HEK293 (cell line): ENCODE measurements around the gene NISCH.
A peak's percentile ranks its signal among the peaks of the same experiment; 100 is the strongest.

Experiments
- CTCF ChIA-PET: fragments of 350-600 bp; formaldehyde crosslinking; extraction: SDS; loops from one replicate; lab custom pipeline; 2021; ENCODE audit warnings: antibody characterized with exemption; lab: Yijun Ruan, JAX
- POLR2A ChIA-PET: fragments of 300-600 bp; formaldehyde crosslinking; extraction: SDS; loops from one replicate; lab custom pipeline; 2020; ENCODE audit warnings: antibody characterized with exemption, inconsistent platforms; lab: Yijun Ruan, JAX
- H3K27ac ChIP-seq: fragments of 200-500 bp; sonication (Bioruptor generic); 2 replicates; pipeline ENCODE4 v1.5.1; 2014; ENCODE audit warnings: low read depth, low read length, control low read depth, inconsistent platforms; ENCODE audit errors: extremely low read depth
- H3K36me3 ChIP-seq, 2 experiments: fragments of 200-500 bp in 1 of 2; sonication (Bioruptor generic) in 1 of 2; 1 replicate in 1 of 2; 2 replicates in 1 of 2; pipeline ENCODE4 v1.5.1; 2014 to 2017; ENCODE audit warnings: inconsistent platforms in 2 of 2, low read length in 2 of 2; ENCODE audit not compliant: control insufficient read depth in 2 of 2, insufficient read depth in 1 of 2
- H3K4me1 ChIP-seq: fragments of 200-500 bp; sonication (Bioruptor generic); 2 replicates; pipeline ENCODE4 v1.5.1; 2014; ENCODE audit warnings: mild to moderate bottlenecking, low read length, inconsistent platforms; ENCODE audit not compliant: control insufficient read depth, insufficient read depth
- H3K4me3 ChIP-seq: 2 replicates; pipeline ENCODE4 v1.5.1; 2011; ENCODE audit warnings: low read depth, mild to moderate bottlenecking, control low read depth, low read length, moderate library complexity
- H3K9me3 ChIP-seq: fragments of 200-500 bp; sonication (Bioruptor generic); 2 replicates; pipeline ENCODE4 v1.5.1; 2014; ENCODE audit warnings: low read depth, low read length, inconsistent platforms; ENCODE audit not compliant: control insufficient read depth, insufficient read depth
- BCL11A ChIP-seq: fragments of 450-650 bp; formaldehyde crosslinking; IDR thresholded peaks from 2 replicates; pipeline ENCODE4 v1.5.1; 2016; ENCODE audit warnings: low read depth, missing biosample characterization, missing genetic modification characterization
- BCL11B ChIP-seq: fragments of 450-650 bp; formaldehyde crosslinking; IDR thresholded peaks from 2 replicates; pipeline ENCODE4 v1.5.1; 2016; ENCODE audit warnings: low read depth, missing biosample characterization, missing genetic modification characterization
- KLF1 ChIP-seq: fragments of 450-650 bp; formaldehyde crosslinking; IDR thresholded peaks from 2 replicates; pipeline ENCODE4 v1.5.1; 2016; ENCODE audit warnings: missing biosample characterization, missing genetic modification characterization
- PBX3 ChIP-seq: sonication (generic); formaldehyde crosslinking; IDR thresholded peaks from 2 replicates; pipeline ENCODE4 v1.8.1; 2022; ENCODE audit warnings: mild to moderate bottlenecking, moderate library complexity, missing genetic modification reagents
- SCRT2 ChIP-seq: fragments of 450-650 bp; formaldehyde crosslinking; IDR thresholded peaks from 2 replicates; pipeline ENCODE4 v1.5.1; 2016; ENCODE audit warnings: missing biosample characterization, missing genetic modification characterization
- YY1 ChIP-seq: fragments of 450-650 bp; formaldehyde crosslinking; IDR thresholded peaks from 2 replicates; pipeline ENCODE4 v1.5.1; 2018; ENCODE audit warnings: missing biosample characterization, missing genetic modification characterization
- ZNF10 ChIP-seq: fragments of 450-650 bp; formaldehyde crosslinking; IDR thresholded peaks from 2 replicates; pipeline ENCODE4 v1.5.1; 2017; ENCODE audit warnings: missing biosample characterization, missing genetic modification characterization
- ZNF112 ChIP-seq: fragments of 450-650 bp; formaldehyde crosslinking; IDR thresholded peaks from 2 replicates; pipeline ENCODE4 v1.5.0; 2017; ENCODE audit warnings: missing biosample characterization, missing genetic modification characterization
- ZNF24 ChIP-seq: fragments of 450-650 bp; formaldehyde crosslinking; IDR thresholded peaks from 2 replicates; pipeline ENCODE4 v1.5.1; 2016; ENCODE audit warnings: missing biosample characterization, missing genetic modification characterization
- ZNF26 ChIP-seq: fragments of 450-650 bp; formaldehyde crosslinking; IDR thresholded peaks from 2 replicates; pipeline ENCODE4 v1.5.1; 2016; ENCODE audit warnings: missing biosample characterization, missing genetic modification characterization
- ZNF391 ChIP-seq: fragments of 450-650 bp; formaldehyde crosslinking; IDR thresholded peaks from 2 replicates; pipeline ENCODE4 v1.5.1; 2016; ENCODE audit warnings: low read depth, missing biosample characterization, missing genetic modification characterization, borderline replicate concordance
- ZNF654 ChIP-seq: fragments of 450-650 bp; formaldehyde crosslinking; IDR thresholded peaks from 2 replicates; pipeline ENCODE4 v1.5.1; 2016; ENCODE audit warnings: low read depth, missing biosample characterization, missing genetic modification characterization
- ZNF658 ChIP-seq: fragments of 450-650 bp; formaldehyde crosslinking; IDR thresholded peaks from 2 replicates; pipeline ENCODE4; 2016; ENCODE audit warnings: missing biosample characterization, missing genetic modification characterization

NISCH gene

GRCh38 chr3:52515192-52515591, 59.8 kb downstream of the NISCH start:
- TF ChIP-seq YY1 (tag by site-specific recombination) (no peak), KLF1 (peak; percentile 13; the same call in 1 of the 2 replicates), ZNF654 (no peak)
- Histone ChIP-seq H3K4me1 (no peaks in the 10 kb centered on the region), H3K36me3 (no peaks in the 10 kb centered on the region), H3K9me3 (no peaks in the 10 kb centered on the region), H3K4me3 (no peak overlapping the region), H3K27ac (no peak overlapping the region)
- CTCF ChIA-PET: interaction anchor here (0.6 kb wide), 1 partner anchor 13 kb away, joined by 3 read pairs; no protein-coding TSS in a partner anchor
- POLR2A ChIA-PET: no interaction called here

- CTCF ChIA-PET: interaction anchor here (2.2 kb wide), 1 partner anchor 35 kb away, joined by 5 read pairs; no protein-coding TSS in a partner anchor
- POLR2A ChIA-PET: no interaction called here
- H3K9me3 ChIP-seq: no peaks in the 10 kb centered on the region
Observed at GRCh38 chr3:52516509-52517195, 61.2 kb downstream of the NISCH start.

GRCh38 chr3:52517796-52518722, 62.7 kb downstream of the NISCH start:
- Histone ChIP-seq H3K27ac (no peak overlapping the region), H3K4me3 (no peak overlapping the region), H3K9me3 (no peaks in the 10 kb centered on the region), H3K36me3 (no peaks in the 10 kb centered on the region), H3K4me1 (no peaks in the 10 kb centered on the region)
- TF ChIP-seq ZNF26 (tag by site-specific recombination) (no peak), BCL11B (tag by site-specific recombination) (0 out of 2 replicates have a peak, but pooled peaks have one; percentile 33), SCRT2 (peak; percentile 86)
- ChIA-PET POLR2A (no interaction called here), CTCF (interaction anchor here (0.6 to 2.2 kb wide), 2 partner anchors 25 to 36 kb away, joined by 3 to 5 read pairs; no protein-coding TSS in a partner anchor)

More at GRCh38 chr3:52516509-52517195, 61.2 kb downstream of the NISCH start:
- Histone ChIP-seq H3K4me3 (no peak overlapping the region), H3K36me3 (no peaks in the 10 kb centered on the region), H3K27ac (no peak overlapping the region), H3K4me1 (no peaks in the 10 kb centered on the region)
- TF ChIP-seq PBX3 (CRISPR knock-in tag) (no peak), ZNF391 (tag by site-specific recombination) (no peak), ZNF112 (tag by site-specific recombination) (no peak), ZNF654 (no peak), ZNF24 (tag by site-specific recombination) (no peak), ZNF10 (no peak), ZNF658 (tag by site-specific recombination) (no peak), BCL11A (tag by site-specific recombination) (no peak)
